GM19468 (cell line): ENCODE results near the gene METTL21C.

ENCODE experiments used
- ATAC-seq: cut with Tn5 transposase; IDR thresholded peaks from one replicate; pipeline ENCODE4 v1.9.1; 2021; ENCODE audit warnings: mild to moderate bottlenecking, moderate library complexity, moderate number of reproducible peaks; ENCODE audit not compliant: unreplicated experiment; ENCODE audit errors: extremely low read depth

The METTL21C gene

GRCh38 chr13:102675115-102675514 is 19.7 kb downstream of the METTL21C start:
- ATAC-seq: no peak

- no peak for ATAC-seq
These were observed 24.7 kb downstream of the METTL21C start for GRCh38 chr13:102670130-102670529.

DNA sequence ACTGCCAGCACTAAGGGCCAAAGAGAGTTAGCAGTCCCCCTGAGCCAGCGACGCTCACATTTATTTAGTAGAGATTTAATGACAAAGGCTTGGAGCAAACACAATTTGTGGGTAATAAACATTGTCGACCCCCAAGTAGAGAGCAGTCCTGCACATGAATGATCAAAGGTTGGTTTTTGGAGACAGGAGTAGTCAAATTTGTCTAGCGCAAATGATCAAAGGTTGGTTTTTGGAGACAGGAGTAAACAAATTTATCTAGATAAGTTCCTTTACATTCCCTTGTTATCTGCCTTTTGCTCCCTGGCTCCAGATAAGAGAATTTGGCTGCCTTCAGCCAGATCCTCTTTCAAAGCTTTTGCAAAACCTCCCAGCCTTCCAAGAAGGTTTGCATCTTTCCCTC is 26.9 kb downstream of the METTL21C start:
- ATAC-seq: no peak

- ATAC-seq: no peak
These were observed 27.8 kb downstream of the METTL21C start for GRCh38 chr13:102667023-102667422.

GRCh38 chr13:102659168-102659713 is 35.6 kb downstream of the METTL21C start:
- ATAC-seq: no peak

GRCh38 chr13:102658660-102659059 is 36.2 kb downstream of the METTL21C start:
- ATAC-seq: no peak

DNA sequence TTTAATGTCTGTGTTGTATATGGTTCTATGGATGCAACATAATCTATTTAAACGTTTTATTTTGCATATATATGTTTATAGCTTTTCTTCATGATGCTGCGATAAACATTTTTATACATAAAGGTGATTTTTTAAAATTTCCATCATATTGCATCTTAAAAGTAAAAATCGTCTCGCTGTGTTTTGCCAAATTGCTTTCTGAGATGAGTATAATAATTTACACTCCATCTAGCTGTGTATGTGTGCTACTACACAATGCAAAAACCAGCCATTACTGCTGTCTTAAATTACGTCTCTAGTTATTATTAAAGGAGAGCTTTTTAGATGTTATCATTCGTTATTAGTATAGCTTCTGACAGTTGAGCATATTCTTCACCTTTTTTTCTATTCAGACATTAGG is 37.2 kb downstream of the METTL21C start:
- no peak for ATAC-seq

- ATAC-seq: no peak
These were observed 40.1 kb downstream of the METTL21C start for GRCh38 chr13:102654756-102655155.

DNA sequence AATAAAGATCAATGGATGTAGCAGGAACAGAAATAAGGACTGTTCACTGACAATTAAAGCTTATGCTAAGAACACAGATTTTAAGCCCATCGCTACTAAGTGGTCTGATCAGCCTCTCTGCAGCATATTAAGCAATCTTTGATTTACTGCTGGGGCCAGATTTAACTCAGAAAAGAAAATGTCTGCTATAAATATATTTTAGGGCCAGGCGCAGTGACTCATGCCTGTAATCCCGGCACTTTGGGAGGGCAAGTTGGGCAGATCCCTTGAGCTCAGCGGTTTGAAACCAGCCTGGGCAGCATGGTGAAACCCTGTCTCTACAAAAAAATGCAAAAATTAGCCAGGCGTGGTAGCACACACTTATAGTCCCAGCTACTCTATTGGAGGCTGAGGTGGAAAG is 43.0 kb downstream of the METTL21C start:
- ATAC-seq: no peak

- no peak for ATAC-seq
These were observed 43.5 kb downstream of the METTL21C start for GRCh38 chr13:102651392-102651791.

GRCh38 chr13:102650444-102650843 is 44.4 kb downstream of the METTL21C start:
- no peak for ATAC-seq

- ATAC-seq: no peak
These were observed 46.8 kb downstream of the METTL21C start for GRCh38 chr13:102648046-102648445.

- ATAC-seq: no peak
These were observed 49.1 kb downstream of the METTL21C start for GRCh38 chr13:102645701-102646100.

GRCh38 chr13:102643656-102644055 is 51.2 kb downstream of the METTL21C start:
- no peak for ATAC-seq

- no peak for ATAC-seq
These were observed 52.4 kb downstream of the METTL21C start for GRCh38 chr13:102642475-102642874.

DNA sequence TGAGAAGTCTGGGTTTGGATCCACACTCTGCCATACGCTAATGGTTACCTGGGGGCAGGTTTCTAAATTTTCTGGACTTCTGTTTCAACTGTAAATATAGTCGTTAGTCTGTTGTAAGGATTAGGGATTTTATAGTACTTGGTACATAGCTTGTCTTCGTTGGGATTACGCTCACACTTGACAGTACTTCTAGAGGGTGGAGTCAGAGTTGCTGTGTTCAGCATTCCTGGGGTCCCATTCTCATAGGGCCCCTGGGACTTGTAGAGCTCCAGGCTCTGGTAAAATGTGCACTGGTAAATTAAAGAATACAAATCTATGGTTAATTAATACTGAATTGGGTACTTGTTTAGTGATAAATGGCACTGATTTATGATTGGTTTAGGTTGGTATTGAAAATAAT is 52.8 kb downstream of the METTL21C start:
- no peak for ATAC-seq

DNA sequence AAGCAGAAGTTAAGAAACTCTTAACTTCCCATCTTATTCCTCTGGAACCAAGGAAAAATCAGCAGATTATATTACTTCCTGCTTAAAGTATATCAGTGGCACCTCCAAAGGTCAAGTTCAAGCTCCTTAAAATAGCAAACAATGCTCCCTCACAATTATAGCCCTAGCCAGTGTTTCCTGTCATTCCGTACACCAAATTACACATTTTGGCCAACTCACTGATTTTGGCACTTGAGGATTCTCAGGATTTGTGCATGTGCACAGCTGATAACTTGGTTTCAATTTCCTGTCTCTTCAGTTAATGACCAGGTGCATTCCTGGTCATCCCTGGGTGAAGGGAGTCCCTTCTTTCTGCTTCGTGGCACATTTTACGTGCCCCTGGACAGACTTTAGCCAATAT is 56.1 kb downstream of the METTL21C start:
- ATAC-seq: no peak
